ENCODE data around the gene MUSK. TPM values are rescaled to one million over a fixed set of nuclear protein-coding genes. Genes with fewer than 3 reads are reported as not detected.

MUSK gene
- total RNA-seq, 1 donor from 2014 or later: not detected

- TF ChIP-seq, protein P1, sequence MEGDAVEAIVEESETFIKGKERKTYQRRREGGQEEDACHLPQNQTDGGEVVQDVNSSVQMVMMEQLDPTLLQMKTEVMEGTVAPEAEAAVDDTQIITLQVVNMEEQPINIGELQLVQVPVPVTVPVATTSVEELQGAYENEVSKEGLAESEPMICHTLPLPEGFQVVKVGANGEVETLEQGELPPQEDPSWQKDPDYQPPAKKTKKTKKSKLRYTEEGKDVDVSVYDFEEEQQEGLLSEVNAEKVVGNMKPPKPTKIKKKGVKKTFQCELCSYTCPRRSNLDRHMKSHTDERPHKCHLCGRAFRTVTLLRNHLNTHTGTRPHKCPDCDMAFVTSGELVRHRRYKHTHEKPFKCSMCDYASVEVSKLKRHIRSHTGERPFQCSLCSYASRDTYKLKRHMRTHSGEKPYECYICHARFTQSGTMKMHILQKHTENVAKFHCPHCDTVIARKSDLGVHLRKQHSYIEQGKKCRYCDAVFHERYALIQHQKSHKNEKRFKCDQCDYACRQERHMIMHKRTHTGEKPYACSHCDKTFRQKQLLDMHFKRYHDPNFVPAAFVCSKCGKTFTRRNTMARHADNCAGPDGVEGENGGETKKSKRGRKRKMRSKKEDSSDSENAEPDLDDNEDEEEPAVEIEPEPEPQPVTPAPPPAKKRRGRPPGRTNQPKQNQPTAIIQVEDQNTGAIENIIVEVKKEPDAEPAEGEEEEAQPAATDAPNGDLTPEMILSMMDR (conservative IDR thresholded peaks at IDR 0.05): no peak
- peaks cover 21% of the 10 kb centered on the region for H3K4me1 Mint-ChIP-seq (ENCODE audit: unreplicated experiment)
- H3K27me3 Mint-ChIP-seq: no peaks in the 10 kb centered on the region
- no peaks in the 10 kb centered on the region for H3K9me3 Mint-ChIP-seq
- H3K27ac Mint-ChIP-seq: peak overlapping the region; percentile 43
- DNase-seq (ENCODE audit: extremely low spot score, unreplicated experiment): no peak
- H3K36me3 Mint-ChIP-seq: no peaks in the 10 kb centered on the region
- no peak overlapping the region for H3K4me3 Mint-ChIP-seq
Measured at GRCh38 chr9:110742741-110743371, 74.3 kb downstream of the MUSK start.

- Mint-ChIP-seq H3K27me3 (no peaks in the 10 kb centered on the region), H3K4me3 (no peak overlapping the region), H3K9me3 (no peaks in the 10 kb centered on the region), H3K4me1 (ENCODE audit: unreplicated experiment) (peaks cover 21% of the 10 kb centered on the region), H3K36me3 (no peaks in the 10 kb centered on the region), H3K27ac (no peak overlapping the region)
- TF ChIP-seq, protein P1 (conservative IDR thresholded peaks at IDR 0.05): no peak
- no peak for DNase-seq (ENCODE audit: extremely low spot score, unreplicated experiment)
Measured at GRCh38 chr9:110744715-110745384, 76.3 kb downstream of the MUSK start.

DNA sequence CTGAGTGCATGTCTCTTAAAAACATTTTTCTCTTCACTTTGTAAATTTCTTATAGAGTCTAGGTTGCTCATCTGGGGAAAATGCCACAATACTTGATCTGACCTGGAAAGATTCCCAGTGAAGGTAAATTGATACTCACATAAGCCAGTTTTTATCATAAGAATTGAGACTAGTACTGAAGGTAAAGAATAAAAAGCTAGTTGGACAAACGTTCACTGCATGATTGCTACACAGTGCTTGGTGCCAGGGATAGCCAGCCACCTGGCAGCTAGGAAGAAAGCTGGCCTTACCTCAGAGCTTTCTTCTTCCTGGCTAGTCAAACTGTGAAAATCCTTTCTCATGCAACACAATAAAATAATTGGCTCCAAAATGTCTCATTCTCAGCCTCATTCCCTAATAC, 77.1 kb downstream of the MUSK start:
- H3K36me3 Mint-ChIP-seq: no peaks in the 10 kb centered on the region
- no peaks in the 10 kb centered on the region for H3K27me3 Mint-ChIP-seq
- TF ChIP-seq, protein P1 (conservative IDR thresholded peaks at IDR 0.05): no peak
- H3K4me3 Mint-ChIP-seq: no peak overlapping the region
- H3K9me3 Mint-ChIP-seq: no peaks in the 10 kb centered on the region
- no peak for DNase-seq (ENCODE audit: extremely low spot score, unreplicated experiment)
- no peak overlapping the region for H3K27ac Mint-ChIP-seq
- H3K4me1 Mint-ChIP-seq (ENCODE audit: unreplicated experiment): peaks cover 21% of the 10 kb centered on the region

GRCh38 chr9:110746211-110746930, 77.8 kb downstream of the MUSK start:
- TF ChIP-seq, protein P1 (conservative IDR thresholded peaks at IDR 0.05): no peak

DNA sequence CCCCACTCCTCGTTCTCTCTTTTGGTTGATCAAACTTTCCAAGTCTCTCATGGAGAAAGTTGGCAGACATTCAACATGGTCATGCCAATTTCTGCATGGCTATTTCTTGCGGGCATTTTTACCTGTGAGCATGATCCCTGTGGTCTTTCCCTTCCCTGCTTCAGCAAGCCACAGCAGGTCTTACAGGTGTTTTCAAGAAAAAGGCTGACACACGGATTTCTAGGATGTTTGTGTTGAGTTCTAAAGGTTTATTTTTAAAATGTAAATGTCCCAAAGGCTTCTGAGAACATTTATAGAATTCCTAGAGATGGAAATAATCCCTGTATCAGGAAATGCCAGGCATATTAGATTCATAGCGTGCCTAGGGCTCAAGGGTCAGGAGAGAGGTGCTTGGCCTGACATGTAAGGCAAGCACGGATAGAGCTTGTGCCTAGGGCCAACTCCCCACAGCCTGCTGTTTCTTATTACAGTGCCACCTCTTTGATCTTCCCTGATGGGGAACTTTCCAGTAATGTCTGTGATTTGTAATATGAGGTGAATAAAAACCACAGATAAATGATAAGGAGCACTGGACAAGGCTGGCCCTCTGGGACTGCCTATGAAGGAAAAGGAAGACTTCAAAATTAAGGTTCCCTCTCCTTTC, 79.8 kb downstream of the MUSK start:
- TF ChIP-seq, protein P1 (conservative IDR thresholded peaks at IDR 0.05): no peak
- Mint-ChIP-seq H3K27me3 (peaks cover 4% of the 10 kb centered on the region), H3K9me3 (no peaks in the 10 kb centered on the region), H3K4me1 (ENCODE audit: unreplicated experiment) (peaks cover 16% of the 10 kb centered on the region), H3K27ac (no peak overlapping the region), H3K36me3 (no peaks in the 10 kb centered on the region), H3K4me3 (no peak overlapping the region)
- DNase-seq (ENCODE audit: extremely low spot score, unreplicated experiment): no peak

More at GRCh38 chr9:110746211-110746930, 77.8 kb downstream of the MUSK start:
- H3K36me3 Mint-ChIP-seq: no peaks in the 10 kb centered on the region
- H3K9me3 Mint-ChIP-seq: no peaks in the 10 kb centered on the region
- DNase-seq (ENCODE audit: extremely low spot score, unreplicated experiment): no peak
- no peak overlapping the region for H3K4me3 Mint-ChIP-seq
- peaks cover 21% of the 10 kb centered on the region for H3K4me1 Mint-ChIP-seq (ENCODE audit: unreplicated experiment)
- no peak overlapping the region for H3K27ac Mint-ChIP-seq
- peaks cover under 1% of the 10 kb centered on the region for H3K27me3 Mint-ChIP-seq

Data from type B pancreatic cell (in vitro differentiated cells).